ENCODE measurements around the gene MISP3.

The MISP3 gene

DNA sequence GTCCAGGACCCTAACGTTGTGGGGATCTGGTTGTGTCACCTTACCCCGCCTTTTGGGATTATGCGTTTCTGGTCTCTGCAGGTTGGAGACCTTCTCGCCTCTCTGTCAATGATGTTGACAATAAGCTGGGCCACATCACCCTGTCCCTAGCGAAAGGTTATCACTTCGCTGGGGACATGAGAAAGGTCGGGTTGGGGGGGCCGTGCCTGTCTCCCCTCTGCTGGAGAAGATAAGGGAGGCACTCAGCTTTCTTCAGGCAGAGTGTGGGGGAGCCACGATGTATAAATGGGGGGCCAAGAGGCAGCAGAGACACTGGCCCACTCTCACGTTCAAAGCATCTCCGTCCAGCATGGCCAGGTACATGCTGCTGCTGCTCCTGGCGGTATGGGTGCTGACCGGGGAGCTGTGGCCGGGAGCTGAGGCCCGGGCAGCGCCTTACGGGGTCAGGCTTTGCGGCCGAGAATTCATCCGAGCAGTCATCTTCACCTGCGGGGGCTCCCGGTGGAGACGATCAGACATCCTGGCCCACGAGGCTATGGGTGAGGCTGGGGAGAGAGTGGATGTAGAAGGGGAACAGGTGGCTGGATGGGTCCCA is 44.6 kb upstream of the MISP3 start, which contains the start of gene RLN3:
RLN3 (plus strand) TSS at position 293 of the 595 bp plus-strand sequence; CDS start at position 350, 57 bp downstream.
- Histone ChIP-seq H2BK5ac (ENCODE audit: low read length) (no peak within 1 kb of the TSS), H3K14ac (ENCODE audit: low read length) (peak within 1 kb of the TSS; percentile 47), H2AK5ac (ENCODE audit: low read depth, low read length) (peak within 1 kb of the TSS; percentile 64)

DNA sequence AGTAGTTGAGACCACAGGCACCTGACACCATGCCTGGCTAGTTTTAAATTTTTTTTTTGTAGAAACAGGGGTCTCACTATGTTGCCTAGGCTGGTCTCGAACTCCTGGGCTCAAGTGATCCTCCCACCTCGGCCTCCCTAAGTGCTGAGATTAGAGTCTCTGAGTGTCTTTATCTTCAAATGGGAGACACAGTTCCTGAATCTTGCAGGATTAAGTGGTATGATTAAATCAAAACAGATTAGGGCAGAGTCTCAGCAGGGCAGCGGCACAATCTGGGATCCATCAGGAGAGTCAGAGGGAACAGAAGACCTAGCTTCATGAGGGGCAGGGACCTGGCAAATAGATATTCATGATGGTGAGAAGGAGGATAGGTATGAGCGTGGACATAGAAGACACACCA is 43.7 kb upstream of the MISP3 start:
- Histone ChIP-seq H3K14ac (ENCODE audit: low read length) (no peak overlapping the region), H4K8ac (ENCODE audit: low read depth, low read length) (no peak overlapping the region), H2BK12ac (ENCODE audit: low read length) (no peak overlapping the region), H2BK120ac (ENCODE audit: low read depth, low read length) (no peak overlapping the region), H3K4me1 (ENCODE audit: control insufficient read depth in 2 of 2, insufficient read depth in 1 of 2, low read depth in 1 of 2, low read length in 2 of 2) (peaks cover 1 to 3% of the 10 kb centered on the region in 2 donors), H3K23ac (ENCODE audit: low read depth, low read length, poor library complexity) (no peak overlapping the region), H3K4me2 (ENCODE audit: insufficient read depth, low read length, poor library complexity, severe bottlenecking) (no peak overlapping the region), H3K36me3 (replicated peaks in 1 of 2; ENCODE audit: control insufficient read depth in 2 of 2, insufficient read depth in 2 of 2, low read length in 2 of 2) (no peaks in the 10 kb centered on the region), H3K27ac (replicated peaks; ENCODE audit: low read length) (no peak overlapping the region), H2BK15ac (ENCODE audit: low read length) (no peak overlapping the region), H3K4me3 (ENCODE audit: low read length in 2 of 2) (no peak overlapping the region), H3K4ac (ENCODE audit: low read length) (no peak overlapping the region), H2AK5ac (ENCODE audit: low read depth, low read length) (no peak overlapping the region), H3K27me3 (ENCODE audit: control insufficient read depth in 3 of 3, insufficient read depth in 3 of 3, low read depth in 1 of 3, low read length in 3 of 3) (peaks cover 0 to 21% (median 13%) of the 10 kb centered on the region in 3 experiments), H3K9me3 (replicated peaks in 1 of 2; ENCODE audit: control insufficient read depth in 2 of 2, insufficient read depth in 1 of 2, low read depth in 1 of 2, low read length in 2 of 2) (no peaks in the 10 kb centered on the region), H3K79me1 (ENCODE audit: low read depth, low read length) (no peaks in the 10 kb centered on the region), H4K91ac (ENCODE audit: low read depth, low read length, poor library complexity) (no peak overlapping the region), H3K9ac (ENCODE audit: low read depth, low read length, poor library complexity) (no peak overlapping the region), H3K18ac (ENCODE audit: low read length) (no peak overlapping the region), H2AFZ (ENCODE audit: low read length) (no peak overlapping the region), H2BK5ac (ENCODE audit: low read length) (no peak overlapping the region)
- no peak for DNase-seq (ENCODE audit: low spot score)
- WGBS, 2 donors (ENCODE audit: extremely low coverage in 2 of 2, insufficient read length in 2 of 2, insufficient replicate concordance in 1 of 2) = no CpG with 5 or more reads among the region's 4 CpGs

More for the DNA sequence above, 44.6 kb upstream of the MISP3 start, which contains the start of gene RLN3:
- Histone ChIP-seq H3K36me3 (replicated peaks in 1 of 2; ENCODE audit: control insufficient read depth in 2 of 2, insufficient read depth in 2 of 2, low read length in 2 of 2) (no peaks in the 10 kb centered on the region), H4K8ac (ENCODE audit: low read depth, low read length) (no peak within 1 kb of the TSS), H3K4me2 (ENCODE audit: insufficient read depth, low read length, poor library complexity, severe bottlenecking) (no peak within 1 kb of the TSS), H2BK120ac (ENCODE audit: low read depth, low read length) (no peak within 1 kb of the TSS), H3K27ac (replicated peaks; ENCODE audit: low read length) (no peak within 1 kb of the TSS), H3K9me3 (replicated peaks in 1 of 2; ENCODE audit: control insufficient read depth in 2 of 2, insufficient read depth in 1 of 2, low read depth in 1 of 2, low read length in 2 of 2) (no peaks in the 10 kb centered on the region), H2AFZ (ENCODE audit: low read length) (peak within 1 kb of the TSS; percentile 26), H3K79me1 (ENCODE audit: low read depth, low read length) (no peaks in the 10 kb centered on the region), H3K4me3 (ENCODE audit: low read length in 2 of 2) (no peak within 1 kb of the TSS), H3K4ac (ENCODE audit: low read length) (no peak within 1 kb of the TSS), H3K4me1 (ENCODE audit: control insufficient read depth in 2 of 2, insufficient read depth in 1 of 2, low read depth in 1 of 2, low read length in 2 of 2) (peaks cover 3 to 5% of the 10 kb centered on the region in 2 donors), H3K27me3 (ENCODE audit: control insufficient read depth in 3 of 3, insufficient read depth in 3 of 3, low read depth in 1 of 3, low read length in 3 of 3) (peaks cover 0 to 21% (median 13%) of the 10 kb centered on the region in 3 experiments), H4K91ac (ENCODE audit: low read depth, low read length, poor library complexity) (no peak within 1 kb of the TSS), H2BK12ac (ENCODE audit: low read length) (peak within 1 kb of the TSS; percentile 28), H2BK15ac (ENCODE audit: low read length) (no peak within 1 kb of the TSS), H3K18ac (ENCODE audit: low read length) (peak within 1 kb of the TSS; percentile 53), H3K9ac (ENCODE audit: low read depth, low read length, poor library complexity) (no peak within 1 kb of the TSS), H3K23ac (ENCODE audit: low read depth, low read length, poor library complexity) (peak within 1 kb of the TSS; percentile 37)
- no peak for DNase-seq (ENCODE audit: low spot score)
- WGBS, 2 donors (ENCODE audit: extremely low coverage in 2 of 2, insufficient read length in 2 of 2, insufficient replicate concordance in 1 of 2) = no CpG with 5 or more reads among the region's 24 CpGs

DNA sequence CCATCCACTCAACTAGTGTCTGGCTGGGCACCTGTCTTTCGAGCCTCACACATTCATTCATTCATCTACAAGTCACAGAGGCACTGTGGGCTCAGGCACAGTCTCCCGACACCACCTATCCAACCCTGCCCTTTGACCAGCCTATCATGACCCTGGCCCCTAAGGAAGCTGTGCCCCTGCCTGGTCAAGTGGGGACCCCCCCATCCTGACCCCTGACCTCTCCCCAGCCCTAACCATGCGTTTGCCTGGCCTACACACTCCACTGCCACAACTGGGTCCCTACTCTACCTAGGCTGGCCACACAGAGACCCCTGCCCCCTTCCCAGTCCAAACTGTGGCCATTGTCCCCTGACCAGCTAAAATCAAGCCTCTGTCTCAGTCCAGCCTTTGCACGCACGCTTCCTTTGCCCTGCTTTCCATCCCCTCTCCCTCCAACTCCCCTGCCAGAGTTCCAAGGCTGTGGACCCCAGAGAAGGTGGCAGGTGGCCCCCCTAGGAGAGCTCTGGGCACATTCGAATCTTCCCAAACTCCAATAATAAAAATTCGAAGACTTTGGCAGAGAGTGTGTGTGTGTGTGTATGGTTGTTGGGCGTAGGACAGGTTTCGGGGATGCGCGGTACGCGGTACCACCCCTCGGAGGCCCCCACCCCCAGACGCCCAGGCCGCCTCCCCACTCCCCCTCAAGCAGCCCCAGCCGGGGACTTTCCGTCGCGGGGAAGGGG is 41.4 kb upstream of the MISP3 start:
- peak overlapping the region; percentile 100 for H3K4me2 ChIP-seq (ENCODE audit: insufficient read depth, low read length, poor library complexity, severe bottlenecking)
- no peaks in the 10 kb centered on the region for H3K79me1 ChIP-seq (ENCODE audit: low read depth, low read length)
- H2AK5ac ChIP-seq (ENCODE audit: low read depth, low read length) = peak overlapping the region; percentile 97
- no peak overlapping the region for H3K27ac ChIP-seq (replicated peaks; ENCODE audit: low read length)
- H2BK15ac ChIP-seq (ENCODE audit: low read length) = peak overlapping the region; percentile 99
- H2BK5ac ChIP-seq (ENCODE audit: low read length) = no peak overlapping the region
- no peak overlapping the region for H4K91ac ChIP-seq (ENCODE audit: low read depth, low read length, poor library complexity)
- H3K27me3 ChIP-seq (ENCODE audit: control insufficient read depth in 3 of 3, insufficient read depth in 3 of 3, low read depth in 1 of 3, low read length in 3 of 3) = peaks cover 0 to 21% (median 13%) of the 10 kb centered on the region in 3 experiments
- no peak overlapping the region for H2BK12ac ChIP-seq (ENCODE audit: low read length)
- H3K36me3 ChIP-seq (replicated peaks in 1 of 2; ENCODE audit: control insufficient read depth in 2 of 2, insufficient read depth in 2 of 2, low read length in 2 of 2) = no peaks in the 10 kb centered on the region
- H3K4ac ChIP-seq (ENCODE audit: low read length) = peak overlapping the region; percentile 95
- H4K8ac ChIP-seq (ENCODE audit: low read depth, low read length) = peak overlapping the region; percentile 99
- no peaks in the 10 kb centered on the region for H3K9me3 ChIP-seq (replicated peaks in 1 of 2; ENCODE audit: control insufficient read depth in 2 of 2, insufficient read depth in 1 of 2, low read depth in 1 of 2, low read length in 2 of 2)
- peak overlapping the region; percentile 47 for H2BK120ac ChIP-seq (ENCODE audit: low read depth, low read length)
- H3K23ac ChIP-seq (ENCODE audit: low read depth, low read length, poor library complexity) = peak overlapping the region; percentile 95
- H3K9ac ChIP-seq (ENCODE audit: low read depth, low read length, poor library complexity) = peak overlapping the region; percentile 82
- H3K18ac ChIP-seq (ENCODE audit: low read length) = peak overlapping the region; percentile 61
- peaks cover 0 to 1% of the 10 kb centered on the region in 2 donors for H3K4me1 ChIP-seq (ENCODE audit: control insufficient read depth in 2 of 2, insufficient read depth in 1 of 2, low read depth in 1 of 2, low read length in 2 of 2)
- H3K14ac ChIP-seq (ENCODE audit: low read length) = peak overlapping the region; percentile 94
- H3K4me3 ChIP-seq (ENCODE audit: low read length in 2 of 2) = peak overlapping the region; percentile 64 to 91
- DNase-seq (ENCODE audit: low spot score) = no peak
- H2AFZ ChIP-seq (ENCODE audit: low read length) = peak overlapping the region; percentile 97
- WGBS, 2 donors (ENCODE audit: extremely low coverage in 2 of 2, insufficient read length in 2 of 2, insufficient replicate concordance in 1 of 2) = no CpG with 5 or more reads among the region's 20 CpGs

All from neuronal stem cell (in vitro differentiated cells).